ENCODE data around the gene ZNRF1. TPM values are rescaled to one million over a fixed set of nuclear protein-coding genes. Genes with fewer than 3 reads are reported as not detected.

The ZNRF1 gene
- total and polyA plus RNA-seq, 5 donors from 2014 or later: 3.2 to 15.1 (median 6.2) TPM

DNA sequence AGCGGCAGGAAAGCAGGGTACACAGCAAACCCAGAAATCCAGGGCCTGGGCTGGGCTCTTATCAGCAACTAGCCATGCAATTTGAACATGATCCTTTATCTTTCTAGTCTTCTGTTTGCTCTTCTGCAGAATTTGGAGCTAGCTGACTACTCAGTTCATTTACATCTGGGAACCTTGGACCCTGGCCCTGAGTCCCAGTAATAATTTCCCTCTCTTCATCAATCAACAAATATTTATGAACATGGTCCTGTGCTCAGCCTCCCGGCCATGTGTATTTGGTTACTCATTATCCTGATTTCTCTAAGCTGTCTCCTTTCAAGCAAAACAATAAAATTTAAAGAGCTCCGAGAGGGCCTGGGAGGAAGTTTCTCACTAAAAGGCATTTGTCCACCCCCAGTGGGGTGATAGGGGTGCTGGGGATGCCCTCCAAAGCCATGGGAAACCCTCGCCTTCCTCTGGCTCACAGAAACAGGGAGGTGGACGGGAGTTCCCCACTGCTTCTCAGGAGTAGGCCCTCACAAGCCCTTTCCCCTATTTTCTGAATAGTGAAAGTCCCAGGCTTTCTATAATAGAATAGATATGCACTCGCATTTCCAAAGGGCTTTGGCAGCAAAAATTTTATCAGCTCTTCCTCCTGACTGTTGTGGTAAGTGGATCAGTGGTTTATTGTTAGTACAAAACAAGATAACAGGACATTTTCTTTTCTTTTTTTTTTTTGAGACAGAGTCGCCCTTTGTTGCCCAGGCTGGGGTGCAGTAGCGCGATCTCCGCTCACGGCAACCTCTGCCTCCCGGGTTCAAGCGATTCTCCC, 7.0 kb upstream of the ZNRF1 start:
- no peak overlapping the region for H3K4me3 ChIP-seq (ENCODE audit: low read depth, low read length)
- no peaks in the 10 kb centered on the region for H3K9me3 Mint-ChIP-seq
- no peaks in the 10 kb centered on the region for H3K9me3 ChIP-seq (ENCODE audit: control insufficient read depth in 2 of 2, low read length in 2 of 2)
- no peaks in the 10 kb centered on the region for H3K36me3 Mint-ChIP-seq
- ATAC-seq (ENCODE audit: low read depth in 2 of 2) (no peak), DNase-seq (no peak)
- no peaks in the 10 kb centered on the region for H3K4me1 ChIP-seq (ENCODE audit: control insufficient read depth, insufficient read depth, low read length, poor library complexity, severe bottlenecking)
- no peak overlapping the region for H3K4me3 Mint-ChIP-seq
- peaks cover 41% of the 10 kb centered on the region for H3K27me3 Mint-ChIP-seq
- no peaks in the 10 kb centered on the region for H3K36me3 ChIP-seq (ENCODE audit: control insufficient read depth, insufficient read depth, low read length)
- peaks cover 4% of the 10 kb centered on the region for H3K27me3 ChIP-seq (ENCODE audit: control insufficient read depth, insufficient read depth, low read length)
- H3K4me1 Mint-ChIP-seq: no peaks in the 10 kb centered on the region
- no peak overlapping the region for H3K27ac ChIP-seq (ENCODE audit: insufficient read depth, low read length, poor library complexity, severe bottlenecking)
- H3K27ac Mint-ChIP-seq: no peak overlapping the region

DNA sequence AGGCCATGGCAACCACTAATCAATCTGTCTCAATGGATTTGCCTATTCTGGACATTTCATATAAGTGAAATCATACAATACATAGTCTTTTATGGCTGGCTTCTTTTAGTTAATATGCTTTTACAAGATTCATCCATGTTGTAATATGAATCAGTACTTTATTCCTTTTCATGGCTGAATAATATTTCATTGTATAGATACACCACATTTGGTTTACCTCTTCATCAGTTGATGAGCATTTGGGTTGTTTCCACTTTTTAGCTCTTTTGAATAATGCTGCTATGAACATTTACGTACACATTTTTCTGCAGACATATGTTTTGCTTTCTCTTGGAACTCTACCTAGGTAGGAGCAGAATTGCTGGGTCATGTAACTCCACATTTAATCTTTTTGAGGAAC, 2.8 kb upstream of the ZNRF1 start:
- DNase-seq (no peak), ATAC-seq (ENCODE audit: low read depth in 2 of 2) (no peak)
- Mint-ChIP-seq H3K27me3 (peaks cover 36% of the 10 kb centered on the region), H3K4me3 (peak overlapping the region in 1 of 4 donors; percentile 41), H3K36me3 (no peaks in the 10 kb centered on the region), H3K4me1 (peaks cover 3 to 19% (median 14%) of the 10 kb centered on the region in 4 donors), H3K27ac (no peak overlapping the region), H3K9me3 (no peaks in the 10 kb centered on the region)
- Histone ChIP-seq H3K36me3 (ENCODE audit: control insufficient read depth, insufficient read depth, low read length) (no peaks in the 10 kb centered on the region), H3K27ac (ENCODE audit: insufficient read depth, low read length, poor library complexity, severe bottlenecking) (no peak overlapping the region), H3K9me3 (ENCODE audit: control insufficient read depth in 2 of 2, low read length in 2 of 2) (no peaks in the 10 kb centered on the region), H3K27me3 (ENCODE audit: control insufficient read depth, insufficient read depth, low read length) (peaks cover 4% of the 10 kb centered on the region), H3K4me1 (ENCODE audit: control insufficient read depth, insufficient read depth, low read length, poor library complexity, severe bottlenecking) (peaks cover 24% of the 10 kb centered on the region), H3K4me3 (ENCODE audit: low read depth, low read length) (no peak overlapping the region)

DNA sequence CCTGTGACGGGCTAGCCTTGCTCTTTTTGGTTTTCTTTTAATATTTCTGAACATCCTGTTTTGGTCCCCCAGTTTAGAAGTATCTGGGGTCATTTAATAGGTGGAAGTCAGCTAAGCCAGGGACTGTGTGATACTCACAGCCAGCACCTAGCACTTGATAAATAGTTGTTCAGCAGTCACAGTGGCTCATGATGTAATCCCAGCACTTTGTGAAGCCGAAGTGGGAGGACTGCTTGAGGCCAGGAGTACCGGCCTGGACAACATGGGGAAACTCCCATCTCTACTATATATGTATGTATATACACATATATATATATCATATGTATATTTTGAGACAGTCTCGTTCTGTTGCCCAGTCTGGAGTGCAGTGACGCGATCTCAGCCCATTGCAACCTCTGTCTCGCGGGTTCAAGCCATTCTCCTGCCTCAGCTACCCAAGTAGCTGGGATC, 1.8 kb upstream of the ZNRF1 start:
- Mint-ChIP-seq H3K27ac (no peak overlapping the region), H3K36me3 (no peaks in the 10 kb centered on the region), H3K27me3 (peaks cover 25% of the 10 kb centered on the region), H3K4me3 (peak overlapping the region in 1 of 4 donors; percentile 41), H3K9me3 (no peaks in the 10 kb centered on the region), H3K4me1 (peaks cover 12 to 30% (median 15%) of the 10 kb centered on the region in 4 donors)
- H3K36me3 ChIP-seq (ENCODE audit: control insufficient read depth, insufficient read depth, low read length): no peaks in the 10 kb centered on the region
- H3K27me3 ChIP-seq (ENCODE audit: control insufficient read depth, insufficient read depth, low read length): peaks cover 4% of the 10 kb centered on the region
- DNase-seq (no peak), ATAC-seq (ENCODE audit: low read depth in 2 of 2) (no peak)
- H3K4me3 ChIP-seq (ENCODE audit: low read depth, low read length): no peak overlapping the region
- H3K4me1 ChIP-seq (ENCODE audit: control insufficient read depth, insufficient read depth, low read length, poor library complexity, severe bottlenecking): peaks cover 24% of the 10 kb centered on the region
- H3K9me3 ChIP-seq (ENCODE audit: control insufficient read depth in 2 of 2, low read length in 2 of 2): no peaks in the 10 kb centered on the region
- H3K27ac ChIP-seq (ENCODE audit: insufficient read depth, low read length, poor library complexity, severe bottlenecking): no peak overlapping the region

DNA sequence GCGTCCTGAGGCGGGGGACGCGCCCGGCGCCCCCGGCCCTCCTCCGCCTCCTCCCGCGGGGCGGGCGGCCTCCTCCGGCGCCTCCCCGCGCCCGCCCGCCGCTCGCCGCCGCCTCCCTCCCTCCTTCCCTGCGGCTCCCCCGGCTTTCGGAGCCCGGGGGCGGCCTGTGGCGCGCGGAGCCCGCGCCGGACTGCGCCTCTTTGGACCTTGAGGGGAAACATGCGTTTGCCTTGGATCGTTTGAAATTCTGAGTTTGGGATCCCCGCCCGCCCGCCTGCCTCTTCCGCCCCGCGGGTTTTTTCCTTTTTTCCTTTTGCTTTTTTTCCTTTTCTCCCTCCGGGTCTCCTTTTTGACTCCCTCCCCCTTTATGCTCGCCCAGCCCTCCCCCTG, 390 bp downstream of the ZNRF1 start:
- peaks cover 24% of the 10 kb centered on the region for H3K4me1 ChIP-seq (ENCODE audit: control insufficient read depth, insufficient read depth, low read length, poor library complexity, severe bottlenecking)

GRCh38 chr16:74999609-75000480, 1.0 kb downstream of the ZNRF1 start:
- peak overlapping the region; percentile 55 for H3K27ac ChIP-seq (ENCODE audit: insufficient read depth, low read length, poor library complexity, severe bottlenecking)
- DNase-seq (peak; percentile 50 to 75 (median 71)), ATAC-seq (ENCODE audit: low read depth in 2 of 2) (peak; percentile 70 to 71)
- peaks cover 24% of the 10 kb centered on the region for H3K4me1 ChIP-seq (ENCODE audit: control insufficient read depth, insufficient read depth, low read length, poor library complexity, severe bottlenecking)
- peak overlapping the region; percentile 59 for H3K4me3 ChIP-seq (ENCODE audit: low read depth, low read length)
- Mint-ChIP-seq H3K36me3 (no peaks in the 10 kb centered on the region), H3K27me3 (peaks cover 14% of the 10 kb centered on the region), H3K9me3 (no peaks in the 10 kb centered on the region), H3K4me1 (peaks cover 12 to 42% (median 17%) of the 10 kb centered on the region in 4 donors), H3K4me3 (peak overlapping the region; percentile 85 to 93 (median 88)), H3K27ac (peak overlapping the region in 2 of 3 donors; percentile 42 to 78)
- H3K36me3 ChIP-seq (ENCODE audit: control insufficient read depth, insufficient read depth, low read length): no peaks in the 10 kb centered on the region
- H3K27me3 ChIP-seq (ENCODE audit: control insufficient read depth, insufficient read depth, low read length): no peaks in the 10 kb centered on the region
- H3K9me3 ChIP-seq (ENCODE audit: control insufficient read depth in 2 of 2, low read length in 2 of 2): no peaks in the 10 kb centered on the region

More for the DNA sequence above, 390 bp downstream of the ZNRF1 start:
- peaks cover 14% of the 10 kb centered on the region for H3K27me3 Mint-ChIP-seq
- Histone ChIP-seq H3K27ac (ENCODE audit: insufficient read depth, low read length, poor library complexity, severe bottlenecking) (peak overlapping the region; percentile 55), H3K4me3 (ENCODE audit: low read depth, low read length) (no peak overlapping the region), H3K36me3 (ENCODE audit: control insufficient read depth, insufficient read depth, low read length) (no peaks in the 10 kb centered on the region), H3K27me3 (ENCODE audit: control insufficient read depth, insufficient read depth, low read length) (no peaks in the 10 kb centered on the region), H3K9me3 (ENCODE audit: control insufficient read depth in 2 of 2, low read length in 2 of 2) (no peaks in the 10 kb centered on the region)
- no peak overlapping the region for H3K27ac Mint-ChIP-seq
- peak overlapping the region in 3 of 4 donors; percentile 82 to 89 (median 87) for H3K4me3 Mint-ChIP-seq
- no peaks in the 10 kb centered on the region for H3K9me3 Mint-ChIP-seq
- peaks cover 12 to 40% (median 16%) of the 10 kb centered on the region in 4 donors for H3K4me1 Mint-ChIP-seq
- ATAC-seq (ENCODE audit: low read depth in 2 of 2) (peak; percentile 26 to 43), DNase-seq (peak in 2 of 3 donors; percentile 12 to 23)
- H3K36me3 Mint-ChIP-seq: no peaks in the 10 kb centered on the region

GRCh38 chr16:75000481-75001081, 1.8 kb downstream of the ZNRF1 start:
- DNase-seq: no peak
- no peak for ATAC-seq (ENCODE audit: low read depth in 2 of 2)
- H3K27me3 ChIP-seq (ENCODE audit: control insufficient read depth, insufficient read depth, low read length): no peaks in the 10 kb centered on the region
- peaks cover 12 to 46% (median 17%) of the 10 kb centered on the region in 4 donors for H3K4me1 Mint-ChIP-seq
- no peaks in the 10 kb centered on the region for H3K36me3 Mint-ChIP-seq
- no peaks in the 10 kb centered on the region for H3K9me3 ChIP-seq (ENCODE audit: control insufficient read depth in 2 of 2, low read length in 2 of 2)
- peak overlapping the region in 1 of 3 donors; percentile 78 for H3K27ac Mint-ChIP-seq
- peak overlapping the region; percentile 85 to 93 (median 88) for H3K4me3 Mint-ChIP-seq
- peak overlapping the region; percentile 19 for H3K27ac ChIP-seq (ENCODE audit: insufficient read depth, low read length, poor library complexity, severe bottlenecking)
- H3K4me1 ChIP-seq (ENCODE audit: control insufficient read depth, insufficient read depth, low read length, poor library complexity, severe bottlenecking): peaks cover 24% of the 10 kb centered on the region
- peaks cover 14% of the 10 kb centered on the region for H3K27me3 Mint-ChIP-seq
- H3K4me3 ChIP-seq (ENCODE audit: low read depth, low read length): peak overlapping the region; percentile 59
- H3K9me3 Mint-ChIP-seq: no peaks in the 10 kb centered on the region
- no peaks in the 10 kb centered on the region for H3K36me3 ChIP-seq (ENCODE audit: control insufficient read depth, insufficient read depth, low read length)

DNA sequence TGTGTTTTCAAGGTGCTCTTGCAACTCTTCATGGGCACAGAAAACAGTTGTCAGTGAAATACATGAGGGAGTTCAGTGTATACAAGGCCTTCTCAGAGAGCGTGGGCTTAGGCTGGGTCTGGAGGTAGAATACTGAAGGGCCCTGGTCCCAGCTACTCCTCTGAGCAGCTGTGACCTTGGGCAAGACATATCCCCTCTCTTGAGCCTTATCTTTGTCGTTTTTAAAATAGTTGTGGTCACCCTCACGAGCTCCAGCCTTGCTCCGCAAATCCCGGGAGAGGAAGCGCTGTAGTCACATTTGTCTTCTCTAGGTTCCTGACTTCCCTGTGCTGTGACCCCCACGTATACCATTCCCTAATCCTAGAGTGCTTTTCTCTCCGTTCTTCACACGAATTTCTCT, 3.6 kb downstream of the ZNRF1 start:
- H3K4me1 ChIP-seq (ENCODE audit: control insufficient read depth, insufficient read depth, low read length, poor library complexity, severe bottlenecking): peaks cover 24% of the 10 kb centered on the region
- no peak overlapping the region for H3K27ac Mint-ChIP-seq
- no peaks in the 10 kb centered on the region for H3K9me3 Mint-ChIP-seq
- H3K9me3 ChIP-seq (ENCODE audit: control insufficient read depth in 2 of 2, low read length in 2 of 2): no peaks in the 10 kb centered on the region
- H3K27ac ChIP-seq (ENCODE audit: insufficient read depth, low read length, poor library complexity, severe bottlenecking): no peak overlapping the region
- ATAC-seq (ENCODE audit: low read depth in 2 of 2) (no peak), DNase-seq (no peak)
- no peaks in the 10 kb centered on the region for H3K27me3 ChIP-seq (ENCODE audit: control insufficient read depth, insufficient read depth, low read length)
- H3K4me3 ChIP-seq (ENCODE audit: low read depth, low read length): no peak overlapping the region
- no peaks in the 10 kb centered on the region for H3K36me3 Mint-ChIP-seq
- H3K4me1 Mint-ChIP-seq: peaks cover 12 to 46% (median 17%) of the 10 kb centered on the region in 4 donors
- H3K27me3 Mint-ChIP-seq: peaks cover 5% of the 10 kb centered on the region
- H3K36me3 ChIP-seq (ENCODE audit: control insufficient read depth, insufficient read depth, low read length): no peaks in the 10 kb centered on the region
- H3K4me3 Mint-ChIP-seq: peak overlapping the region in 2 of 4 donors; percentile 59 to 71

Data from CD4-positive, CD25-positive, alpha-beta regulatory T cell (primary cell).